Stimulated activated CD4-positive, alpha-beta T cell treated with anti-CD3 and anti-CD28 coated beads, TNF-alpha, amount 100 ng/mL, for 24 hours (primary cell): ENCODE results near the gene VWA5B2.

Source experiments
- DNase-seq, 3 experiments: peaks; one replicate each; pipeline ENCODE4 v3.0.0-alpha.2; 2020; ENCODE audit warnings: low read depth in 3 of 3

The VWA5B2 gene

GRCh38 chr3:184229394-184230080 lies at the start of gene VWA5B2:
TSS of gene VWA5B2 (plus strand) at chr3:184229585. CDS start at chr3:184230529, 944 bp downstream.
- DNase-seq, result peak; percentile 35 to 65 (median 53)

DNA sequence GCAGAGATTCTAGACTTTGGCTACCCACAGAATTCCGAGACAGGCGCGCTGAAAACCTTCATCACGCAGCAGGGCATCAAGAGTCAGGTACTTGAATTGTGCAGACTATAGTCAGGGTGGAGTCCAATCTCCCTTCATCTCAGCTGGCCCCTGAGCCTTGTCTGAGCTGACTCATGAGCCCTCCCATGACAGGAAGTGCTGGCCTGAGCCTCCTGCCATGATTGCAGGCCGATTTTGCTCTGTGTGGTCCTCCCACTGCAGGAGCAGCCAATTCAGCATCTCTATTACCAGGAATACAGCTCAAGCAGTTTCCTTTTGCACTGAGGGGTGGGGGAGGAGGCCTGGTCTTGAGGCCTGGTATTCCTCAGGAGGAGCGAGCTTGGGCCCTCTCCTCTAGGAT lies 49.2 kb upstream of the VWA5B2 start:
- no peak for DNase-seq

DNA sequence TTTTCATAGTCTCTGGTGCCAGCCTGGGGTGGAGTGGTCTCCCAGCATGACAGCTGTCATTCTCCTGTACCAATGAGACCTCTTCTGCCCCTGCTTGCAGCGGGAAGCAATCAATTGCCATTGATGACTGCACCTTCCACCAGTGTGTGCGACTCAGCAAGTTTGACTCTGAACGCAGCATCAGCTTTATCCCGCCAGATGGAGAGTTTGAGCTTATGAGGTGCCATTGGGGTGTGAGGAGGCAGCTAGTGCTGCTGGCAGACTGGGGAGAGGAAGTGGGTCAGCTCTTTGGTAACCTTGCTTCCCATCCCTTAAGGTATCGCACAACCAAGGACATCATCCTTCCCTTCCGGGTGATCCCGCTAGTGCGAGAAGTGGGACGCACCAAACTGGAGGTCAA lies 47.8 kb upstream of the VWA5B2 start:
- DNase-seq, result no peak

GRCh38 chr3:184183679-184184078 lies 45.7 kb upstream of the VWA5B2 start:
- DNase-seq, result no peak

GRCh38 chr3:184184546-184185230 lies 44.7 kb upstream of the VWA5B2 start:
- no peak for DNase-seq

GRCh38 chr3:184185461-184186183 lies 43.8 kb upstream of the VWA5B2 start:
- DNase-seq, result peak; percentile 98 to 99 (median 99)

DNA sequence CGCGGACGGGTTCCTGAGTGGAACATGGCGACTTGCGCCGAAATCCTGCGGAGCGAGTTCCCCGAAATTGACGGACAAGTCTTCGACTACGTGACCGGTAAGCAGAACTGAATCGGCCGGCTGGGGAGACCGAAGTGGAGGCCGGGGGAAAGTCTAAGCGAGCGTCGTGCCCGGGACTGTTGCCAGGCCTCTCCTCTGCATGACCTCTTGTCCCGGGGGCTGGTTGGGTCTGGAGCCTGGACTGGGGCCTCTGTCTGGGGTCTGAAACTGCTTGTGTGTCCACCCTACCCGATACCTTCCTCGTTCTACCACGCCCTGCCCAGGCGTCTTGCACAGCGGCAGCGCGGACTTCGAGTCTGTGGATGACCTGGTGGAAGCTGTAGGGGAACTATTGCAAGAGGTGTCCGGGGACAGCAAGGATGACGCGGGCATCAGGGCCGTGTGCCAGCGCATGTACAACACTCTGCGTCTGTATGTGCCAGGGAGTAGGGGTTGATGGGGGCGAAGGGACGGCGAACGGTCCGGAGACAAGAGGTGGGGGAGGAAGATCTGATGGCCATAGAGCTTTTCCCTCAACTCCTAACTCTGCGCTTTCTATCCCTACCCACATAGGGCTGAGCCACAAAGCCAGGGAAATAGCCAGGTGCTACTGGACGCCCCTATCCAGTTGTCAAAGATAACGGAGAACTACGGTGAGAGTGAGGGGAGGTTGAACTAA lies 43.0 kb upstream of the VWA5B2 start, which contains the start of gene ABCF3:
Gene ABCF3 (plus strand): TSS at position 16 of the 718 bp plus-strand sequence. CDS start 9 bp downstream, at position 25.
- DNase-seq, result peak in 1 of 3 experiments; percentile 11

DNA sequence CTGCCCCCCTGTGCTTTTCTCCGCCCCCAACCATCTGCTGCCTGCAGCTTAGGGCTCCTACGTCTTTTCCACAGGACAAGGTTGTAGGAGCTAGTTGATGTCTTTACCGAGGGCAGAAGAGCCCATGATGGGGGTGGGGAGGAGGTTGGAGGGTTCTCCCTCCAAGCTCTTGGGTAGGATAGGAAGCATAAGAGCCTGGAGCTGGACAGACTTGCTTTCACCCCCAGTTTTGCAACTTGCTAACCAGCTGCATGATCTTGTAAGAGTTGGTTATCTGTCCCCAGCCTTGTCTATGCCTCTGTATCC lies 42.5 kb upstream of the VWA5B2 start:
- no peak for DNase-seq

DNA sequence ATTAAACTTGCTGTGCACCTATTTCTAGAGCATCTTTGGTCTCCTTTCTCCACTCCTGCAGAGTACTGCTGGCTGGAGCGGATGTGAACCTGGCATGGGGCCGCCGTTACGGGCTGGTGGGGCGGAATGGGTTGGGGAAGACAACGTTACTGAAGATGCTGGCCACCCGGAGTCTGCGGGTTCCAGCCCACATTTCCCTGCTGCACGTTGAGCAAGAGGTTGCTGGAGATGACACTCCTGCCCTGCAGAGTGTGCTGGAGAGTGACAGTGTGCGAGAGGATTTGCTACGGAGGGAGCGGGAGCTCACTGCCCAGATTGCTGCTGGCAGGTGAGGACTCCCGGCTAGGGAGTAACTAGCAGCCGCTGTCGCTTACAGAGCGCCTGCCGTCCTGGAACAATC lies 41.3 kb upstream of the VWA5B2 start:
- no peak for DNase-seq

GRCh38 chr3:184189421-184189820 lies 40.0 kb upstream of the VWA5B2 start:
- DNase-seq, result no peak

DNA sequence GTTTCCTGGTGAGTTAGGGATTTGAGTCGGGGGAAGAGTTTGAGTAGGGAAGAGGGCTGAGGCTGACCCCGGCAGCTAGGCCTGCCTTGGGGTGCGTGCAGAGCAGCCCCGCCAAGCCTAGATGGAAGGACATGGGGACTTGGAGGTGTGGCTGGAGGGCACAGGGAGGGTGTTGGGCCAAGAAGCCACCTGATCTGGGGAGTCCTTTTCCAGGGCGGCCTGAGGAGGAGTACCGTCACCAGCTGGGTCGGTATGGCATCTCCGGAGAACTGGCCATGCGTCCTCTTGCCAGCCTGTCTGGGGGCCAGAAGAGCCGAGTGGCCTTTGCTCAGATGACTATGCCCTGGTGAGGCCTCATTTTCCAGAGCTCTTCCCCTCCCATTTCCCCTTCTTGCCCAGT lies 36.5 kb upstream of the VWA5B2 start:
- DNase-seq, result no peak

DNA sequence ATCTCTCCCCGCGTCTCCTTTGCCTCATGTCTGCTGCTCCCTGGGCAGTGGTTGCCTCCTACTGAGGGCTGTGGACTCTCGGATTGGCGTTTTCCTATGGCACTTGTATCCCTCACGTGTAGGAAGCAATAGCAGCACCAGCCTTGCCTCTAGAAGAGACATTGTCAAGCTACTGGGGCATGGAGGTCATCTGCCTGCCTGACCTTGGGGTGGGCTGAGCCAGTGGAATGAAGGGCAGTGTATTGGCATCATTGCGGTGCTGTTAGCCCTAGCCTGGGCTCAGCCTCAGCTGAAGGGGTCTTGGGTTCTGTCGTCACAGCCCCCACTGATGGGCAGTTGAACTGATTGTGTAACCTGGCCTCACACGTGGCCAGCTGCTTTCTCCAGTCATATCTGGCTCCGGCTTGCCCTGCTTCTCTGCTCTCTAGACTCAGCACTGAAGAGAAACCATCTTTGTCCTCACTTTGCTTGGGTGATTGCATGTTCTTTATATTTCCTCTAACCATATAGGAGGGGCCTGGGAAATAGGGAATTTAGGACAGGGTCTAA lies 35.3 kb upstream of the VWA5B2 start:
- DNase-seq, result no peak

GRCh38 chr3:184196536-184196935 lies 32.8 kb upstream of the VWA5B2 start:
- DNase-seq, result no peak

- no peak for DNase-seq
Measured at GRCh38 chr3:184198509-184198908, 30.9 kb upstream of the VWA5B2 start.

GRCh38 chr3:184200825-184201224 lies 28.6 kb upstream of the VWA5B2 start:
- no peak for DNase-seq

GRCh38 chr3:184203526-184203925 lies 25.9 kb upstream of the VWA5B2 start:
- DNase-seq, result no peak

GRCh38 chr3:184209146-184209923 lies 20.1 kb upstream of the VWA5B2 start:
- no peak for DNase-seq

GRCh38 chr3:184211297-184211696 lies 18.1 kb upstream of the VWA5B2 start:
- no peak for DNase-seq

GRCh38 chr3:184211718-184212117 lies 17.7 kb upstream of the VWA5B2 start:
- no peak for DNase-seq

GRCh38 chr3:184218814-184219213 lies 10.6 kb upstream of the VWA5B2 start:
- no peak for DNase-seq

DNA sequence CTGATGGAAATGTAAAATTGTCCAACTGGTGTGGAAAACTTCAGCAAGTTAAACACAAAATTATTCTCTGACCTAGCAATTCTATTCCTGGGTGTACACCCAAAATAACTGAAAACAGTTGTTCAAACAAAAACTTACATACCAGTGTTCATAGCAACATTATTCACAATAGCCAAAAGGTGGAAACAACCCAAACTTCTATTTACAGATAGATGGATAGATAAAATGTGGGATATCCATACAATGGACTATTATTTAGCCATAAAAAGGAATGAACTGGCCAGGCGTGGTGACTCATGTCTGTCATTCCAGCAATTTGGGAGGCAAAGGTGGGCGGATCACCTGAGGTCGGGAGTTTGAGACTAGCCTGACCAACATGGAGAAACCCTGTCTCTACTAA lies 6.9 kb upstream of the VWA5B2 start:
- DNase-seq, result no peak
